Psoas muscle (tissue), 8 donors: ENCODE measurements around the gene INKA2. TPM values are rescaled to one million over a fixed set of nuclear protein-coding genes. Genes with fewer than 3 reads are reported as not detected.

Experiments
- ATAC-seq, 4 donors: fragments of 200-7000 bp; cut with Tn5 transposase; one replicate each; pipeline ENCODE4 v1.9.1; 2020; ENCODE audit warnings: moderate library complexity in 3 of 4, mild to moderate bottlenecking in 2 of 4
- DNase-seq, 2 donors: peaks; one replicate each; pipeline ENCODE4 v3.0.0-alpha.2; 2020
- H3K27ac ChIP-seq: fragments of 200-600 bp; one replicate; pipeline ENCODE4 v1.8.0; 2022
- H3K27me3 ChIP-seq, 3 donors: fragments of 200-600 bp in 1 of 3; one replicate each; pipeline versions ENCODE4 v1.6.1 to v1.8.0; 2013 to 2022; ENCODE audit warnings: low read length in 2 of 3, mild to moderate bottlenecking in 2 of 3, moderate library complexity in 1 of 3; ENCODE audit not compliant: insufficient read depth in 3 of 3
- H3K36me3 ChIP-seq, 2 donors: fragments of 200-600 bp in 1 of 2; one replicate each; pipeline versions ENCODE4 v1.6.1 to v1.8.0; 2013 to 2022; ENCODE audit warnings: low read depth in 1 of 2, mild to moderate bottlenecking in 1 of 2, moderate library complexity in 1 of 2; ENCODE audit not compliant: insufficient read depth in 1 of 2
- H3K4me1 ChIP-seq: fragments of 200-600 bp; one replicate; pipeline ENCODE4 v1.8.0; 2022
- H3K4me3 ChIP-seq: fragments of 200-600 bp; one replicate; pipeline ENCODE4 v1.8.0; 2022; ENCODE audit warnings: mild to moderate bottlenecking
- H3K9me3 ChIP-seq: fragments of 200-600 bp; one replicate; pipeline ENCODE4 v1.8.0; 2022
- CTCF ChIP-seq: fragments of 200-600 bp; IDR thresholded peaks from one replicate; pipeline ENCODE4 v1.8.0; 2022; ENCODE audit warnings: antibody characterized with exemption
- WGBS, 3 donors: extraction: QIAGEN DNeasy Blood & Tissue Kit; methylation state at CpG; one replicate each; pipeline versions ENCODE4 v1.1.6 to v1.1.7; 2013; 5-methylcytosine and 5-hydroxymethylcytosine counted together
- intact Hi-C, 2 donors: fragments of 100-400 bp; cut with DNase I; formaldehyde crosslinking; loops; one replicate each; pipeline versions ENCODE4 v1.11.0 to v1.14.2; 2022
- polyA plus RNA-seq, 3 donors: library from polyadenylated mRNA; stranded (reverse); fragments of 200-250 nt; gene quantifications; one replicate each; pipeline ENCODE4 v1.2.3, GENCODE V29; 2013
- total RNA-seq, 4 donors: library from RNA; stranded (reverse); fragmentation: NEBNext Ultra II Directional in 2 of 4; extraction: Animal tissue kit (Norgen Biotek cat#: 25700) in 2 of 4; gene quantifications; one replicate each; pipeline versions ENCODE4 v1.2.1 to v1.2.4, GENCODE V29; 2021 to 2023
- donor health status: healthy with polysubstance abuse.
- donor health status: DM: no; HTN: no; CAD: no; lungs with moderate emphysema.
- donor health status: Bipolar disorder and iron deficiency.
- donor health status: healthy.
- donor health status: DM: yes; HTN: yes; CAD: no.
- donor health status: DM: no; HTN: no; CAD: no.
- donor health status: DM: no; HTN: no; CAD: no.
- donor health status: DM: yes; HTN: yes; CAD: no.

Gene INKA2
- total and polyA plus RNA-seq, 7 donors = 1.6 to 15.0 (median 7.4) TPM

GRCh38 chr1:111717450-111717849, 21.7 kb downstream of the INKA2 start:
- Histone ChIP-seq H3K4me3 (no peak overlapping the region), H3K4me1 (peaks cover 36% of the 10 kb centered on the region), H3K27ac (no peak overlapping the region), H3K27me3 (no peaks in the 10 kb centered on the region), H3K36me3 (peaks cover 3 to 13% of the 10 kb centered on the region in 2 donors), H3K9me3 (no peaks in the 10 kb centered on the region)
- intact Hi-C loops = no loop called here
- ATAC-seq = no peak
- no peak for DNase-seq
- WGBS, 3 donors = 93 to 100% (median 97%) methylated on average over 2 of the region's 2 CpGs
- TF ChIP-seq CTCF = no peak

GRCh38 chr1:111716333-111716732, 22.9 kb downstream of the INKA2 start:
- 63 to 75% (median 69%) methylated on average over 3 of the region's 3 CpGs for WGBS, 3 donors
- Histone ChIP-seq H3K4me3 (no peak overlapping the region), H3K9me3 (no peaks in the 10 kb centered on the region), H3K27ac (no peak overlapping the region), H3K36me3 (peaks cover 3 to 24% of the 10 kb centered on the region in 2 donors), H3K4me1 (peaks cover 27% of the 10 kb centered on the region), H3K27me3 (no peaks in the 10 kb centered on the region)
- no peak for TF ChIP-seq CTCF
- DNase-seq (no peak), ATAC-seq (no peak)
- intact Hi-C loops = no loop called here

GRCh38 chr1:111709986-111710385, 29.2 kb downstream of the INKA2 start:
- H3K27ac ChIP-seq = no peak overlapping the region
- H3K4me3 ChIP-seq = no peak overlapping the region
- 79 to 84% (median 80%) methylated on average over 1 of the region's 1 CpG for WGBS, 3 donors
- H3K9me3 ChIP-seq = no peaks in the 10 kb centered on the region
- no peaks in the 10 kb centered on the region for H3K27me3 ChIP-seq
- intact Hi-C loops = no loop called here
- no peak for ATAC-seq
- H3K4me1 ChIP-seq = no peaks in the 10 kb centered on the region
- TF ChIP-seq CTCF = no peak
- no peak for DNase-seq
- peaks cover 0 to 85% of the 10 kb centered on the region in 2 donors for H3K36me3 ChIP-seq

GRCh38 chr1:111707906-111708305, 31.3 kb downstream of the INKA2 start:
- DNase-seq (no peak), ATAC-seq (no peak)
- Histone ChIP-seq H3K4me1 (no peaks in the 10 kb centered on the region), H3K27me3 (no peaks in the 10 kb centered on the region), H3K9me3 (no peaks in the 10 kb centered on the region), H3K36me3 (peaks cover 0 to 97% of the 10 kb centered on the region in 2 donors), H3K4me3 (no peak overlapping the region), H3K27ac (no peak overlapping the region)
- 77 to 83% (median 79%) methylated on average over 9 of the region's 9 CpGs for WGBS, 3 donors
- intact Hi-C loops = no loop called here
- no peak for TF ChIP-seq CTCF

GRCh38 chr1:111706921-111707320, 32.3 kb downstream of the INKA2 start:
- Histone ChIP-seq H3K27me3 (no peaks in the 10 kb centered on the region), H3K4me3 (no peak overlapping the region), H3K27ac (no peak overlapping the region), H3K36me3 (peaks cover 0 to 97% of the 10 kb centered on the region in 2 donors), H3K9me3 (no peaks in the 10 kb centered on the region), H3K4me1 (no peaks in the 10 kb centered on the region)
- no peak for DNase-seq
- no peak for ATAC-seq
- TF ChIP-seq CTCF = no peak
- 89 to 93% (median 90%) methylated on average over 2 of the region's 2 CpGs for WGBS, 3 donors
- intact Hi-C loops = no loop called here
